Right lobe of liver (tissue), 4 donors: ENCODE results near the gene EML5.

ENCODE experiments used
- CTCF ChIP-seq, 4 donors: fragments of 200-600 bp in 3 of 4; fragments of 450-650 bp in 1 of 4; IDR thresholded peaks; one replicate each; pipeline versions ENCODE4 v1.5.1 to v1.8.0; 2016 to 2022; ENCODE audit warnings: antibody characterized with exemption in 4 of 4, mild to moderate bottlenecking in 2 of 4
- POLR2A ChIP-seq: fragments of 450-650 bp; IDR thresholded peaks from one replicate; pipeline ENCODE4 v1.6.1; 2017; ENCODE audit warnings: antibody characterized with exemption, mild to moderate bottlenecking
- donor health status: DM: no; HTN: no; CAD: no.
- donor health status: DM: no; HTN: no; CAD: no.
- donor health status: DM: no; HTN: yes; CAD: no.

GRCh38 chr14:88823968-88824313 lies 31.2 kb upstream of the EML5 start:
- TF ChIP-seq CTCF (IDR thresholded peaks at IDR 0.05) (no peak), POLR2A (no peak)
